GM18519 (cell line): ENCODE results near the gene TDRD9.

ENCODE experiments used
- ATAC-seq: cut with Tn5 transposase; IDR thresholded peaks from one replicate; pipeline ENCODE4 v1.9.1; 2021; ENCODE audit warnings: mild to moderate bottlenecking, moderate library complexity; ENCODE audit not compliant: unreplicated experiment, low FRiP score

The TDRD9 gene

GRCh38 chr14:104099096-104100041 is 171.1 kb downstream of the TDRD9 start:
- no peak for ATAC-seq

GRCh38 chr14:104100171-104101085 is 172.2 kb downstream of the TDRD9 start:
- no peak for ATAC-seq

- no peak for ATAC-seq
Observed at GRCh38 chr14:104101086-104101621, 172.9 kb downstream of the TDRD9 start.

GRCh38 chr14:104101651-104102281 is 173.5 kb downstream of the TDRD9 start:
- ATAC-seq, result no peak
